ENCODE results near the gene ARF6.
"Not testable (repeated sequence)": the region's sequence is repeated elsewhere in the genome, so short reads cannot be mapped to it uniquely, and the experiment has no call there.

ARF6 gene

GRCh38 chr14:49933704-49934103, 40.8 kb downstream of the ARF6 start:
- TF ChIP-seq EZH2 (IDR thresholded peaks at IDR 0.05; ENCODE audit: borderline replicate concordance, low read depth, low read length, severe bottlenecking) (no peak), CTCF (IDR thresholded peaks at IDR 0.05; ENCODE audit: borderline replicate concordance, extremely low read depth, low read length, poor library complexity, severe bottlenecking) (no peak)

GRCh38 chr14:49934646-49935045, 41.8 kb downstream of the ARF6 start:
- Histone ChIP-seq H4K20me1 (ENCODE audit: insufficient read depth, low read length) (no peaks in the 10 kb centered on the region), H3K27me3 (ENCODE audit: insufficient read depth, low read length, poor library complexity) (no peaks in the 10 kb centered on the region), H3K4me2 (ENCODE audit: insufficient read depth, low read length) (no peak overlapping the region), H3K27ac (ENCODE audit: low read length) (no peak overlapping the region), H3K9me3 (ENCODE audit: insufficient read depth, low read length, severe bottlenecking) (no peaks in the 10 kb centered on the region), H3K36me3 (ENCODE audit: insufficient read depth, low read length) (no peaks in the 10 kb centered on the region), H3K4me1 (ENCODE audit: insufficient read depth, low read length) (peaks cover under 1% of the 10 kb centered on the region; the same call in 1 of the 2 replicates), H3K4me3 (ENCODE audit: low read depth in 1 of 2, low read length in 2 of 2) (no peak overlapping the region), H3K79me2 (ENCODE audit: insufficient read depth, low read length) (no peaks in the 10 kb centered on the region), H2AFZ (ENCODE audit: low read depth, low read length) (no peak overlapping the region), H3K9ac (ENCODE audit: low read depth, low read length) (no peak overlapping the region)
- no peak for TF ChIP-seq EZH2 (IDR thresholded peaks at IDR 0.05; ENCODE audit: borderline replicate concordance, low read depth, low read length, severe bottlenecking)
- no peak for TF ChIP-seq CTCF (IDR thresholded peaks at IDR 0.05; ENCODE audit: borderline replicate concordance, extremely low read depth, low read length, poor library complexity, severe bottlenecking)
- ATAC-seq (ENCODE audit: insufficient read depth, low read depth) (no peak), DNase-seq (no peak)

More at GRCh38 chr14:49933704-49934103, 40.8 kb downstream of the ARF6 start:
- Histone ChIP-seq H3K9ac (ENCODE audit: low read depth, low read length) (no peak overlapping the region), H3K36me3 (ENCODE audit: insufficient read depth, low read length) (no peaks in the 10 kb centered on the region), H3K79me2 (ENCODE audit: insufficient read depth, low read length) (no peaks in the 10 kb centered on the region), H3K4me3 (ENCODE audit: low read depth in 1 of 2, low read length in 2 of 2) (no peak overlapping the region), H3K27ac (ENCODE audit: low read length) (no peak overlapping the region), H2AFZ (ENCODE audit: low read depth, low read length) (no peak overlapping the region), H3K9me3 (ENCODE audit: insufficient read depth, low read length, severe bottlenecking) (no peaks in the 10 kb centered on the region), H4K20me1 (ENCODE audit: insufficient read depth, low read length) (no peaks in the 10 kb centered on the region), H3K27me3 (ENCODE audit: insufficient read depth, low read length, poor library complexity) (no peaks in the 10 kb centered on the region), H3K4me2 (ENCODE audit: insufficient read depth, low read length) (no peak overlapping the region), H3K4me1 (ENCODE audit: insufficient read depth, low read length) (no peaks in the 10 kb centered on the region)
- no peak for ATAC-seq (ENCODE audit: insufficient read depth, low read depth)
- DNase-seq, result no peak

- H2AFZ ChIP-seq (ENCODE audit: low read depth, low read length), result no peak overlapping the region
- H3K79me2 ChIP-seq (ENCODE audit: insufficient read depth, low read length), result no peaks in the 10 kb centered on the region
- no peaks in the 10 kb centered on the region for H4K20me1 ChIP-seq (ENCODE audit: insufficient read depth, low read length)
- H3K4me3 ChIP-seq (ENCODE audit: low read depth in 1 of 2, low read length in 2 of 2), result no peak overlapping the region
- H3K4me1 ChIP-seq (ENCODE audit: insufficient read depth, low read length), result peaks cover 9% of the 10 kb centered on the region
- no peak overlapping the region for H3K4me2 ChIP-seq (ENCODE audit: insufficient read depth, low read length)
- no peaks in the 10 kb centered on the region for H3K27me3 ChIP-seq (ENCODE audit: insufficient read depth, low read length, poor library complexity)
- DNase-seq, result no peak
- no peaks in the 10 kb centered on the region for H3K36me3 ChIP-seq (ENCODE audit: insufficient read depth, low read length)
- no peak for TF ChIP-seq CTCF (IDR thresholded peaks at IDR 0.05; ENCODE audit: borderline replicate concordance, extremely low read depth, low read length, poor library complexity, severe bottlenecking)
- no peak for TF ChIP-seq EZH2 (IDR thresholded peaks at IDR 0.05; ENCODE audit: borderline replicate concordance, low read depth, low read length, severe bottlenecking)
- H3K27ac ChIP-seq (ENCODE audit: low read length), result no peak overlapping the region
- H3K9ac ChIP-seq (ENCODE audit: low read depth, low read length), result no peak overlapping the region
- no peak for ATAC-seq (ENCODE audit: insufficient read depth, low read depth)
- no peaks in the 10 kb centered on the region for H3K9me3 ChIP-seq (ENCODE audit: insufficient read depth, low read length, severe bottlenecking)
These were observed 42.6 kb downstream of the ARF6 start for GRCh38 chr14:49935526-49935925.

GRCh38 chr14:49936246-49936645, 43.4 kb downstream of the ARF6 start:
- H3K9me3 ChIP-seq (ENCODE audit: insufficient read depth, low read length, severe bottlenecking); H3K4me2 ChIP-seq (ENCODE audit: insufficient read depth, low read length); H4K20me1 ChIP-seq (ENCODE audit: insufficient read depth, low read length); ATAC-seq (ENCODE audit: insufficient read depth, low read depth); DNase-seq; H3K79me2 ChIP-seq (ENCODE audit: insufficient read depth, low read length); H3K4me3 ChIP-seq (ENCODE audit: low read depth in 1 of 2, low read length in 2 of 2); H3K36me3 ChIP-seq (ENCODE audit: insufficient read depth, low read length); H3K9ac ChIP-seq (ENCODE audit: low read depth, low read length); H3K27me3 ChIP-seq (ENCODE audit: insufficient read depth, low read length, poor library complexity); H2AFZ ChIP-seq (ENCODE audit: low read depth, low read length); H3K27ac ChIP-seq (ENCODE audit: low read length): not testable (repeated sequence)
- peaks cover 16% of the 10 kb centered on the region for H3K4me1 ChIP-seq (ENCODE audit: insufficient read depth, low read length)

- H3K27me3 ChIP-seq (ENCODE audit: insufficient read depth, low read length, poor library complexity); H3K4me2 ChIP-seq (ENCODE audit: insufficient read depth, low read length); H3K27ac ChIP-seq (ENCODE audit: low read length); H3K9me3 ChIP-seq (ENCODE audit: insufficient read depth, low read length, severe bottlenecking); H2AFZ ChIP-seq (ENCODE audit: low read depth, low read length); DNase-seq; H3K4me3 ChIP-seq (ENCODE audit: low read depth in 1 of 2, low read length in 2 of 2); H3K79me2 ChIP-seq (ENCODE audit: insufficient read depth, low read length); H4K20me1 ChIP-seq (ENCODE audit: insufficient read depth, low read length); ATAC-seq (ENCODE audit: insufficient read depth, low read depth); H3K9ac ChIP-seq (ENCODE audit: low read depth, low read length); H3K36me3 ChIP-seq (ENCODE audit: insufficient read depth, low read length): not testable (repeated sequence)
- H3K4me1 ChIP-seq (ENCODE audit: insufficient read depth, low read length), result peaks cover 19% of the 10 kb centered on the region
These were observed 44.0 kb downstream of the ARF6 start for GRCh38 chr14:49936882-49937281.

GRCh38 chr14:49939215-49939614, 46.3 kb downstream of the ARF6 start:
- H3K36me3 ChIP-seq (ENCODE audit: insufficient read depth, low read length); H3K27me3 ChIP-seq (ENCODE audit: insufficient read depth, low read length, poor library complexity); ATAC-seq (ENCODE audit: insufficient read depth, low read depth); H4K20me1 ChIP-seq (ENCODE audit: insufficient read depth, low read length); H3K9ac ChIP-seq (ENCODE audit: low read depth, low read length); H3K4me3 ChIP-seq (ENCODE audit: low read depth in 1 of 2, low read length in 2 of 2); H3K79me2 ChIP-seq (ENCODE audit: insufficient read depth, low read length); H3K4me2 ChIP-seq (ENCODE audit: insufficient read depth, low read length); DNase-seq; H3K9me3 ChIP-seq (ENCODE audit: insufficient read depth, low read length, severe bottlenecking); H3K27ac ChIP-seq (ENCODE audit: low read length); H2AFZ ChIP-seq (ENCODE audit: low read depth, low read length): not testable (repeated sequence)
- peaks cover 19% of the 10 kb centered on the region for H3K4me1 ChIP-seq (ENCODE audit: insufficient read depth, low read length)
